ENCODE data around the gene RNF5. TPM values are rescaled to one million over a fixed set of nuclear protein-coding genes. Genes with fewer than 3 reads are reported as not detected.

Gene RNF5
- total RNA-seq, 1 experiment from 2014 or later, result 82.3 TPM

GRCh38 chr6:32156891-32157290, 21.3 kb upstream of the RNF5 start:
- POLR2A ChIA-PET, result no interaction called here
- in situ Hi-C loops (cut with HindIII; ENCODE audit: low pct_unique_long_range_greater_than_20kb, low sequenced_read_pairs), result no loop called here
- intact Hi-C loops (cut with micrococcal nuclease; ENCODE audit: unreplicated experiment), result no loop called here
- no peak overlapping the region for H3K27ac ChIP-seq (ENCODE audit: low read length)
- H3K9me3 ChIP-seq (ENCODE audit: control insufficient read depth, insufficient read depth, low read depth, low read length), result no peaks in the 10 kb centered on the region
- H3K36me3 ChIP-seq (ENCODE audit: control insufficient read depth, insufficient read depth, low read length), result no peaks in the 10 kb centered on the region; the same call in 1 of the 2 replicates
- TF ChIP-seq SIN3A (IDR thresholded peaks at IDR 0.05; ENCODE audit: borderline replicate concordance, insufficient read depth, low read depth, low read length) (no peak), CTCF (IDR thresholded peaks at IDR 0.05) (no peak), TCF7L2 (IDR thresholded peaks at IDR 0.05; ENCODE audit: low read depth, low read length) (no peak), POLR2AphosphoS5 (IDR thresholded peaks at IDR 0.05; ENCODE audit: low read depth, low read length) (no peak), REST (IDR thresholded peaks at IDR 0.05; ENCODE audit: insufficient read depth in 1 of 2, low read depth in 2 of 2, low read length in 1 of 2) (no peak)
- no peak overlapping the region for H3K4me3 ChIP-seq (ENCODE audit: low read depth in 2 of 2, low read length in 2 of 2)
- H3K27me3 ChIP-seq (ENCODE audit: control insufficient read depth, insufficient read depth, low read length), result no peaks in the 10 kb centered on the region
- peaks cover 20% of the 10 kb centered on the region for H3K4me1 ChIP-seq (ENCODE audit: control insufficient read depth, insufficient read depth, low read length)
- DNase-seq (ENCODE audit: low read depth, low spot score) (no peak), ATAC-seq (no peak)
- BruUV-seq (replicated peaks), result no TSS peak
- CTCF ChIA-PET, result no interaction called here

GRCh38 chr6:32158052-32158451, 20.2 kb upstream of the RNF5 start:
- BruUV-seq (replicated peaks), result no TSS peak
- Histone ChIP-seq H3K4me3 (ENCODE audit: low read depth in 2 of 2, low read length in 2 of 2) (no peak overlapping the region), H3K4me1 (ENCODE audit: control insufficient read depth, insufficient read depth, low read length) (peaks cover 9% of the 10 kb centered on the region), H3K36me3 (ENCODE audit: control insufficient read depth, insufficient read depth, low read length) (no peaks in the 10 kb centered on the region; the same call in 1 of the 2 replicates), H3K27me3 (ENCODE audit: control insufficient read depth, insufficient read depth, low read length) (no peaks in the 10 kb centered on the region), H3K27ac (ENCODE audit: low read length) (no peak overlapping the region), H3K9me3 (ENCODE audit: control insufficient read depth, insufficient read depth, low read depth, low read length) (no peaks in the 10 kb centered on the region)
- DNase-seq (ENCODE audit: low read depth, low spot score) (no peak), ATAC-seq (no peak)
- intact Hi-C loops (cut with micrococcal nuclease; ENCODE audit: unreplicated experiment), result no loop called here
- TF ChIP-seq REST (IDR thresholded peaks at IDR 0.05; ENCODE audit: insufficient read depth in 1 of 2, low read depth in 2 of 2, low read length in 1 of 2), result no peak
- TF ChIP-seq TCF7L2 (IDR thresholded peaks at IDR 0.05; ENCODE audit: low read depth, low read length), result no peak
- TF ChIP-seq SIN3A (IDR thresholded peaks at IDR 0.05; ENCODE audit: borderline replicate concordance, insufficient read depth, low read depth, low read length), result no peak
- POLR2A ChIA-PET, result interaction anchor here (0.7 kb wide), 1 partner anchor 15 kb away, joined by 4 read pairs; no protein-coding TSS in a partner anchor
- in situ Hi-C loops (cut with HindIII; ENCODE audit: low pct_unique_long_range_greater_than_20kb, low sequenced_read_pairs), result no loop called here
- CTCF ChIA-PET, result no interaction called here

All from Panc1 (cell line).